GM21786 (cell line): Measurements from ENCODE around the gene ESD.
"Not testable (repeated sequence)": the region's sequence is repeated elsewhere in the genome, so short reads cannot be mapped to it uniquely, and the experiment has no call there.

ENCODE experiments used
- ATAC-seq: cut with Tn5 transposase; IDR thresholded peaks from one replicate; pipeline ENCODE4 v1.9.1; 2021; ENCODE audit not compliant: unreplicated experiment

Gene ESD, protein sequence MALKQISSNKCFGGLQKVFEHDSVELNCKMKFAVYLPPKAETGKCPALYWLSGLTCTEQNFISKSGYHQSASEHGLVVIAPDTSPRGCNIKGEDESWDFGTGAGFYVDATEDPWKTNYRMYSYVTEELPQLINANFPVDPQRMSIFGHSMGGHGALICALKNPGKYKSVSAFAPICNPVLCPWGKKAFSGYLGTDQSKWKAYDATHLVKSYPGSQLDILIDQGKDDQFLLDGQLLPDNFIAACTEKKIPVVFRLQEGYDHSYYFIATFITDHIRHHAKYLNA

DNA sequence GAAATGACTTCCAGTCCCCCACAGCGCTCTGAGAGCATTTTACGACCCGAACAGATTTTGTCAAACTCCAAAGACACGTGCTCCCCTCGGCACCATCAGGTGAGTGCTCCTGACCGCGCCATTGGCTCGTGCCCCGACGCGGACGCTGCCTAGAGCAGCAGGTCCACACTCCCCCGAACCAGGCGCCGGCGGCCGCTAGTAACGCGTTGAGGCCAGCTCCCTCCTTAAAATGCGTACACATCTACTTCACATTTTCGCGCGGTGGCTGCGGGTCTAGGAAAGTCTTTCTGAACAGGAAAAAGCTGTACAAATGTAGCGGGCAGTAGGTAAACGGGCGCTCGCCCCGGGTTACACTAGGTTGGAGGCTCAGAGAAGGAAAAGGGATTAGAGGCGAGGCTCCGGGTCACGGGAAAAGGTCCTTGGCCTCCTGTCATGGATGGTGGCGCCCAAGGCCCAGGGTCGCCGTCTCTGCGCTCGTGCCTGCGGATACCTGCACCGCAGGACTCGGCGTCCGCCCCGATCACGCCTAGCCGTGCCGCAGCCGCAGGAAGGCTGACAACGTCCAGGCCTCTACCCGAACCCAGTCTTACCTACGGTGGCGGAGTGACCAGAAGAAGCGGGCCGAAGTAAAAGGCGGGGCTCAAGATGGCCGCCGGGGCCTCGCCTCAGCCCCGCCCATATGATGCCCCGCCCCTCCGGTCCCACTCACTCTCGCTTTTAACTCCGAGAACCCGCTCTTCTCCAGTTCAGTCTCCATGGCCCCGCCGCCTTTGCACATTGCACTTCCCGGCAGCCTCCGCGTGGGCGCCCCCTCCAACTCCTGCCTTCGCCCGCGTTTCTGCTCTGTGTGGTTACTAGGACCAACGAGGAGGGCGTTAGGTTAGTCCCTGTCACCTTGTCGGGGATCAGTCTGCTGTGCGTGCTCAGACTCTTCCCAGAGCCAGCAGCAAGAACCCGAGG is at the start of gene ESD:
Gene ESD (minus strand): TSS at position 647 of the 960 bp plus-strand sequence. CDS start 5,748 bp downstream, outside the sequence.
- peak; percentile 91 for ATAC-seq

DNA sequence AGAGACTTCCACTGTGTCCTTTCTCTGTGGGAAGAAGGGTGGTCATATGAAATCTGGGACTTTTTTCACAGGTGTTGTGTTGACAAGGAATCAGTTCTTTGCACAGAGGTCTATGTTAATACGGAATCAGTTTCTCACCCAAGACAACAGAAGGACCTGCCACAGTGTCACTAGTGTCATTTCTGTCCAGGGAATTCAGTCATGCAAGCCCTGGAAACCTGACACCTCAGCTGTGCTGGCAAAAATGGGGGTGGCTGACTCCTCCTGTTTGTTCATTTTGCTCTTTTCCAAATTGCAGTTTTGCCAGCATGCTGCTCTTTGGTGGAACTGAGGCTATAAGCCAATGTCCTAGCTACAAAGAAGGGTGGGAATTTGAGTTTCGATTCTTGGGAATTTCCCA is 49.8 kb upstream of the ESD start:
- ATAC-seq = no peak

DNA sequence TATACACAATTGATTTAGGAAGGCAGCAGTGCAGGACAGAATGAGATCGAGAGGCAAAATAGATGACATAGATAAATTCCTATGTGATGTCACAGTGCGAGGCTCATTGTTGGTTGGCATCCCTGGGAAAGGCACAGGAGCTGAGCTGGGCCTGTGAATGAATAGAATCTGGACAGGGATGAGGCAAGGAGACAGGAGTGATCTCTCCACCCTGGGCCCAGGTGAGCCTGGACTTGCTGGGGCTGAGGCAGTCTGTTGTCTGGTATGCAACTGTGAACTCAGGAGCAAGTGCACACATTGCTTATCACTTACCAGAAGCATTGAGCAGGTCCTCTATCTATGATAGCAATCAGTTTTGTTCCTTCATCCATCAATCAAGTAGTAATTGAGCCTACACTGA is 48.2 kb upstream of the ESD start:
- no peak for ATAC-seq

DNA sequence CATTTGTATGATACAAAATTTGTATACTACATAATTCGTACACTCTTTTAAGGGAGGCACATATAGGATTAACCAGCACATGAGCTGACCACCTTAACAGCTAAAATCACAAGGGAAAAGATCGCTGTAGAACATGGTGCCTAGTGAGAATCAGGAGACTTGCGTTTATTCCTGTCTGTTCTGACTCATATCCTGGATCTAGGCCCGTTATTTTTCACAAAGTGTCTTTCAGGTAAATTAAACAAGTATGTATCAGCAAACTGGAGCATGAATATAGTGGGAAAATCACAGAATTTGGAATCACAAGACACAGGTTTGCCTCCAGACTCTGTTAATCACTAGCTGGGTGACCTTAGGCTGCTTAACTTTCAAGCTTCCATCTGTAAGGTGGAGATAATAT is 47.5 kb upstream of the ESD start:
- ATAC-seq = no peak

DNA sequence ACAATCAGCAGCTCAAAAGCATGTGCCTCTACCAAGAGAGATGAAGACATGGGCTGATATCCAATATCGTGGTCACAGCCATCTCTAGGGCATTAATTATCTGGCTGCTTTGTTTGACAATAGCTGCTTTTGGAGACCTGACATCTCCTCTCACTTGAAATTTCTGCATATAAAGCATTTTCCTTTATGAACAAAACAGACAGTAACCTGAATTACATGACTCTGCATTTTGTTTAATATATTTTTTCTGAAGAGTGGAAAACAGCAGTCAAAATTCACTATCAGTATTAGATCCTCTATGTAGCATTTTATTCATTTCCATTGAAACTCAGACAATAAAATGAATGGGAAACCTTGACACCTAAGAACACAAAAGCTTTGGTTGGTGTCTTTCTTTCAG is 42.4 kb upstream of the ESD start:
- ATAC-seq = no peak

DNA sequence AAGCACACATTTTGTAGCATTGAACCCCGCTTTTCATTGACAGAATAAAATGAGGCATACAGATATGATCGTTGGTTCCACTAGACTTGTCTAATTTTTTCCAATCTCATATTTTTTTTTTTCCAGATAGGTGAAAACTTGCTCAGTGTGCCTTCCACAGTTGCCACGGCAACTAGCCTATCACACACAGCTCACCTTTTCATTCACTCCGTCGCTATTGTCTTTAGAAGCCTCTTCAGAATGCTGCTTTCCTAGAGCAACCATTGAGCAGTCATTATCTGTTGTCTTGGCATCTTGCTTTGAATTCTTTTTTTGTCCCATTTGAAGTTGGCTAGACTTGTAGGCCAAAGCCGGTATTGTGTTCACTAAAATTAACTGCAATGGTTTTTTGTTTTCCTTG is 37.7 kb upstream of the ESD start:
- ATAC-seq = no peak

DNA sequence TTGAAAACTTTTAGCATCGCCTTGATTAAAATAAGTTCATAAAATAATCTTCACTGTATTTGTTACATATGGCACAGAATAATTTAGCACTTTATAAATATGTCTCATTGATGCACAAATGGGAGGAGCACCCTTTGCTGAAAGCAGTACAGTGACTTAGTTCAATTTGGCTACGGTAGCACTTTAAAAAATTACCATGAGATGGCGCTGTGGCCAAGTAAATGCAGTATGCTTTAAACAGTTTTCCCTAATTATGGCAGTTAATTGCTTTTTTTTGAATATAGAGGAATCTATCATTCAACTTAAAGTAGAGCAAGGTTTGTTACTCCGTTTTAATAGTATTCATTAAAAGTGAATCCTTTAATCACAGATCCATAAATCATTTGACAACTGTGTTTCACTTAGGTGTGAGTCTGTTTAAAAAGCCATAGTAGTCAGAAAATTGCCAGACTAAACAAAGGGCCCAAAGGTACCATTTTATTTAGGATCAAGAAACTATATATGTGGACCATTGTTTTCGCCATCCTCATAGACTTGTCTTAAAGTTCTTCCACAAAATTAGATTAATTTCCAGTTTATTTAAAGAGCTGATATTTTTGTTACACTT is 34.7 kb upstream of the ESD start:
- peak; percentile 55 for ATAC-seq

DNA sequence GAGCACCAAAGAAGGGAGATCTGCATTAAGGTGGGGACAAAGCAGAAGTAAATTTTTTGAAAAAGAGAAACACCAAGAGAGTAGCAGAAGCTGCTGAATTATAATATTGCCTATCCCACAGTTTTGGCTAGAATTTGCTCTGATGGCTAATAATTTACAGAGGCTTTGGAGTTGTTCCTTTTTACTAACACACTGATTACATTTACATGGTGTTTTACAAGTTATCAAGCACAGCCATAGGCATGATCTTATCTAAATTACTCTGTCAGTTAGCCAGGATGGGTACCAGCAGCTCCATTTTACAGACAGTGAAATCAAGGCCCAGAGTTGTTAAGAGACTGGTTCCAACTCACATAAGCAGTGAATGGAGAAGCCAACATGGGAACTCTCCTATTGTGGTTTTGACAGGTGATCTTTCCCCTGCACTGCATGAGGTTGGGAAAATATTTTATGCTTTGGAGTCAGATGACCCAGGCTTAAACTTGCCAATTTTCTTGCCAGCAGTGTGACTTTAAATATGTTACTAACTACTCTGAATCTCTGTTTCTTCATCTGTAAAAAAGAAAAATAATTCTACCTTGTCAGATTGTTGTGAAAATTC is 33.5 kb upstream of the ESD start:
- ATAC-seq = no peak

DNA sequence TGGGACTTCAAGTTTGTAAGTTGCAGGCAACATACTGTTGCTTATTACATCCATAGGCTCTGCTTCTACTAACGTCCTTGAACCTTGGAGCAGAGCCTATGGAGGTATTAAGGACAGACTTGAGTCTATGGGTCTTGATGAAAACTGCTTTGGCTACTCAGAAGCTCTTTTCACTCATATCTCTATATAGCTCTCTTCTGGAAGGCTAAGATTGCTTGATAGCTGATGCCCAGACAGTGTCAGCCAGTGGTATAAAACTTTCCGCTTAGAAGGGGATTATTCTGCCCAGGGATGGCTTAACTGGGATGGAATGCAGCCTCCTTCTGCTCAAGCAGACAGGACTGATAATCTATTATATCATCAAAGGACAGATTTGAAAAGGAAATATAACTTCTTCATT is 25.6 kb upstream of the ESD start:
- no peak for ATAC-seq

DNA sequence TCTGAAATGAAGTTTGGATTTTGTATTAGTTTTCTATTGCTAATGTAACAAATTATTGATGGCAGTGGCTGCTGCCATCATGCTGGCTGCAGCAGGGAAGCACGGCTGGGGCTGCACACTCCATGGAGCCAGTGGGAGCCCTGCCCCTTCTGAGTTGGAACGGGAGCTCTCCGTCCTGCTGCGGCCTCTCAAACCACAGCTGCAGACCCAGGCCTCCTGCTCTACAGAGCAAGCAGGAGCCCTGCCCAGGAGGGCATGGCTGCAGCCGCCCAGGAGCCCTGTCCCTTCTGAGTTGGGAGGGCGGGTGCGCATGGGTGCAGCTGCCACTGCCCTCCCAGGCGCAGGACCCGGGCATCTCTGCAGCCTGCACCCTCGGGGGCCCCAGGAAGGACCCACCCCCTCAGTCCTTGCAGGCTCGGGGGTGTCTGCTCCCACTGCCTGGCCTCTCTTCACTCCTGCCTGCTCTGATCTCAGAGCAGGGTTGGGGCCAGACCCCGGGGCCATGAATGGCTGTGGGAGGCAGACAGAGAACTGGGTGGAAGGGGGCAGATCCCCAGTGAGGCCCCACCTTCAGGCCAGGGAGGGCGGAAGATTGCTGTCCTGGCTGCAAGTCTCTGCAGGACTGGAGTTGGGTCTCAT is 21.0 kb upstream of the ESD start:
- ATAC-seq = no peak

DNA sequence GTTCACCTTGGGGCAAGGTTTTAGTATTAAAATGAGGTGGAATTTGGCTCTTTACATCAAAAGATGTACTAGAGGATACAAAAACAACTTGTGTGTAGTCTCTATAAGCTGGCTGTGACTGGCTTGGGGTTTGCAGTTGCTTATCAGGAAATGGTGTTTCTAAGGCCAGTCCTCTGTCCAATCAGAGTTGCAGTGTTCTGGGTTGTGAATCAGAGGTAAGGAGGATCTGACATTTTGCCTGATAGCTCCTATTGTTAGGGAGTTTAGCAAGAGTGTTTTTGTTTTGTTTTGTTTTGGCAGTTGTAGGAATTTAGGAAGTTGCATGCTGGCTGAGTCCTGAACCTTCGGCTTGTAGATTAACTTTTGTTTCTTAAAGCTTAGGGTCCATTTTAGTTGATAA is 20.1 kb upstream of the ESD start:
- no peak for ATAC-seq

DNA sequence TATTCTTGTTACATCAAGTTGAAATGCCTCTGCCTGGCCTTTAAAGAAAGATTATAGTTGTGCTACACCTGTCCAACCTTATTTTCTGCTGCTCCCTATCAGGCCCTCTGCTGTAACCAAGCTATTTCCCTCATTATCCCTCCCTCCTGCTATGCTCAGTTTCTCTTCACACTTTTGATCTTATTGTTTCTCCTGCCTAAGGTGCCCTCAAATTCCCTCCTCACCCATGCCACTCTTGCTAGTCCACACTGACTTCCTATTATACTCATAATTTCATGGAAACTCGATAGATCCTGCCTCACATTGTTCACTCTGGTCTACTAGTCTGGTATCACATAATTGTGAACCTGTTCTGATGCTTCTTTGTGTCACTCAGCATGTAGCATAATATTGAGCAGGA is 19.4 kb upstream of the ESD start:
- ATAC-seq = no peak

DNA sequence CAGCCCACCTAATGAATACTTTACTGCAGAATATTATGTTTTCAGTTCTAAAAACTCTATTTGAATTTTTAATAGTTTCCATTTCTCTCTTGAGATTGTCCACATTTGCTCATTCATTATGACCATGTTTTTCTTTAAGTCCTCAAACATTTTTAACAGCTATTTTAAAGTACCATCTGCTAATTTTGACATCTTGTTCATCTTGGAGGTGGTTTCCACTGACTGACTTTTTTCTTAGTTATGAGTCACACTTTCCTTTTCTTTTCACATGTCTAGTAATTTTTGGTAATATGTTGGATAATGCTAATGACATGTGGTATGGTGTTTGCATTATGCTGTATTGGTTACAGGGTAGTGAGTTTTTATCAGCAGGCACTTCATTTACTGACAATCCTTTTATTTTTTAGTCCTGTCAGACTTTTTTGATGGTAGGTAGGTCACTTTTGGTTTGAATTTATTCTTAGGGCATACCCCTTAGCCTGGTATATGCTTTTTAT is 15.4 kb upstream of the ESD start:
- no peak for ATAC-seq

DNA sequence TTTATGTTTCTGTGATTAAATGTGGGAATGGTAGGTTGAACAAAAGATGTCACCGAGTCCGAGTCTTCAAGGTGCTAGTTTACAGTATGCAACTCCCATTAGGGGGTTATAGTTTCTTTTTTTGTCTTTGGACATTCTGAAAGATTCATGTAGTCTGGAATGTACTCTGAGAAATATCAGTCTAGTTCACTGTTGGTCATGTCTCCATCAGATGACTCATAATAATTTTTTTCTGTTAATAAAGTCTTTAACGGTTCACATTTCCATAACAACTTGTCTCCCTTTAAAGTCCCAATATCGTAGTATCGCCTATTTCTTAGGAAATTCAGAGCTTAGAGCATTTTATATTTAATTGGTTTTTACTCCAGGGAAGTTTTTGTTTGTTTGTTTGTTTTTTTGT is 13.5 kb upstream of the ESD start:
- no peak for ATAC-seq

DNA sequence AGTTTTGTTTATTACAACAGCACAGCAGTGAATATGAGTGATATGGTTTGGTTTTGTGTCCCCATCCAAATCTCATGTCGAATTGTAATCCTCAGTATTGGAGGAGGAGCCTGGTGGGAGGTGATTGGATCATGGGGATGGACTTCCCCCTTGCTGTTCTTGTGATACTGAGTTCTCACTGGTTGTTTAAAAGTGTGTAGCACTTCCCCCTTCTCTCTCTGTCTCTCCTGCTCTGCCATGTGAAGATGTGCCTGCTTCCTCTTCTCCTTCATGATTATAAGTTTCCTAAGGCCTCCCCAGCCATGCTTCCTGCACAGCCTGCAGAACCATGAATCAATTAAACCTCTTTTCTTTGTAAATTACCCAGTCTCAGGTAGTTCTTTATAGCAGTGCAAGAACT is 8.0 kb upstream of the ESD start:
- not testable (repeated sequence) for ATAC-seq

DNA sequence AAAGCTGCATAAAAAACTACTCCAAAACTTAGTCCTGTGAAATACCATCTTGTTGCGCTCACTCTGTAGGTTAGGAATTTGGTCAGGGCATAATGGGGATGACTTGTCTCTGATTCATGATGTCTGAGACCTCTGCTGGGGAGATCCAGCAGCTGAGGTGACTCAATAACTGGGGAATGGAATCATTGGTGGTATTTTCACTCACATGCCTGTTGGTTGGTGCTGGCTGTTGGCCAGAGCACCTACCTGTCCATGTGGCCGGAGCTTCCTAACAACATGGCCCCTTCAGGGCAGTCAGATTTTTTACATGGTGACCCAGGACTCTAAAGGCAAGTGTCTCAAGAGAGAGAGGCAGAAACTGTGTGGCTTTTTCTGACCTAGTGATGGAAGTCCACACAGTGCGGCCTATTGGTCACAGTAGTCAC is 7.4 kb upstream of the ESD start:
- ATAC-seq = no peak

DNA sequence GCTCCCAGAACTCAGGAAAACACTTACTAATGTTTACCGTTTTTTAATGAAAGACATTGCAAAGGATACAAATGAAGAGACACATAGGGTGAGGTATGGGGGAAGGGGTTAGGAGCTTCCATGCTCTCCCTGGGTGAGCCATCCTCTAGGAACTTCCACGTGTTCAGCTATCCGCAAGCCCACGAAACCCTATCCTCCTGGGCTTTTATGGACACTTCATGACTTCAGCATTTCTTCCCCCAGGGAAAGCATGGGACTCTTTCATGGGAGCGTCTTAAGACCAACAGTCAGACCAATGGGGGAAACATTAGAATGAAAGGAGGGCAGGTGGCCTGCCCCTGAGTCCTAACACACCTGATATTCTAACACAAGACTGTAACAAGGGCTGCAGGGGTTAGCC is 6.6 kb upstream of the ESD start:
- no peak for ATAC-seq

DNA sequence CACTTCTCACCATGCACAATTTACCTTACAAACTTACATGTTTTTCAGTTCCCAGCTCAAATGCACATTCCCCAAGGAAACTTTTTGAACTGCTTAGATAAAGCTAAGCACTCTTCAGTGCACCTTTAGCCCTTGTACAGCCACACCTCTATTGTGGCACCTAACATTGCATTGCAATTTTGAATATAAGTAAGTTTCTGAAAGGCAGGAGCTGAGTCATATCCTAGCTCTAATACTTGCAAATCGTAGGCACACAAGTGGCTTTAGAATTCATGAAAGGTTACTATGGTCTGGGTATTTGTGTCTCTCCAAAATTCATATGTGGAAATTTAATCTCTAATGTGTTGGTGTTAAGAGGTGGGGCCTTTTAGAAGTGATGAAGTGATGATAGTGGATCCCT is 4.9 kb upstream of the ESD start:
- ATAC-seq = no peak

DNA sequence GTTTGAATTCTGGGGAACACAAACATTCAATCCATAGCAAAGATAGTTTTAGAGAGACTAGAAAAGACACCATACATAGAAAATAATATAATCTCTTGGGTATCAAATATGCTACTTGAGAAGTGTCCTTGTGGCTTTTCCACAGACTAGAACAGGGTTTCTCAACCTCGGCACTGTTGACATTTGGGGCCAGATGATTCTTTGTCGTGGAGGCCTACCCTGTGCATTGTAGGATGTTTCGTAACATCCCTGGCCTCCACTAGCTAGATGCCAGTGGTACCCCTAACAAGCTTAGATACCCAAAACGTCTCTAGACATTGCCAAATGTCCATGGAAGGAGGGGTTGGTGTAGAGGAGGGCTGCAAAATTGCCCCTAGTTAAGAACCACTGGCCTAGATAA is 2.2 kb upstream of the ESD start:
- ATAC-seq = no peak

DNA sequence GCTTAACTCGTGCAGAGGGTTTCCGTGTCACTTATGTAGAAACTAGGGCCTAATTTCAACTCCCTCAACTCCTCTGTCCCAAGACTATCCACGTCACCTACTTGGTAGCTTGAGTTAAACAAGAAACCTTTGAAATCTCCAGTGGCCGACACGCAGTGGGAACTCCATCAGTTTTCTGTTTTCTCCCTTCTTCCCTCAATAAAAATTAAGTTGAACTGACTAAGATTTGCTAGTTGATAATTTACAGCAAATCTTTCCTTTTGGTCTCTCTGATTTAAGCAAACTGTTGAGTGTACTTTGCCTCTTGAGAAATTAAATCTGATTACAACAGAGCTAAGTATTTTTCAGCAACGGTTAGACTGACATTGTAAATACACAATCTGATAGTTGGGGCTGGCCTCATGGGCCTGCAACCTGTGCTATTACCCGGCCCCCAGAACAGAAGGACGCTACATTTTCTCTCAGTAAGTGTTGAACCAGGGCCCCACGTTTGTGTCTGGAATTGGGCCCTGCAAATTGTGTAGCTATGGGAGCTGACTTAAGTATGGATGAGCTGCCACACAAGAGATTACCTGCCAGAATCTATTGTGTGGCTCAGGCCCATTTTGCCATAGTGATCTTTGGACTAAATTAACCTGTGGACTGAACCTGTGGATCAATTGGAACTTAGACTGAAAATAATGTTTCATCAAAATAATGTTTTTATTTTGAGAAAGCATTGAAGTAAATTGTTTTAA is 708 bp upstream of the ESD start:
- no peak for ATAC-seq
